Right lung (tissue), 5 donors: ENCODE data around the gene ATXN1. TPM values are rescaled to one million over a fixed set of nuclear protein-coding genes. Genes with fewer than 3 reads are reported as not detected.

Experiments used
- DNase-seq, 2 donors: peaks; one replicate each; pipeline ENCODE4 v3.0.0-alpha.2; 2013
- polyA plus RNA-seq, 5 donors: library from polyadenylated mRNA; unstranded; fragments of 120-200 nt; gene quantifications; one replicate each; pipeline versions ENCODE4 v1.2.1 to v1.2.3, GENCODE V29; 2013; ENCODE audit warnings: inconsistent platforms in 1 of 5, low replicate concordance in 1 of 5; ENCODE audit not compliant: insufficient read length in 5 of 5, insufficient read depth in 1 of 5

ATXN1 gene
- polyA plus RNA-seq, 5 donors: 17.6 to 28.3 (median 25.1) TPM

DNA sequence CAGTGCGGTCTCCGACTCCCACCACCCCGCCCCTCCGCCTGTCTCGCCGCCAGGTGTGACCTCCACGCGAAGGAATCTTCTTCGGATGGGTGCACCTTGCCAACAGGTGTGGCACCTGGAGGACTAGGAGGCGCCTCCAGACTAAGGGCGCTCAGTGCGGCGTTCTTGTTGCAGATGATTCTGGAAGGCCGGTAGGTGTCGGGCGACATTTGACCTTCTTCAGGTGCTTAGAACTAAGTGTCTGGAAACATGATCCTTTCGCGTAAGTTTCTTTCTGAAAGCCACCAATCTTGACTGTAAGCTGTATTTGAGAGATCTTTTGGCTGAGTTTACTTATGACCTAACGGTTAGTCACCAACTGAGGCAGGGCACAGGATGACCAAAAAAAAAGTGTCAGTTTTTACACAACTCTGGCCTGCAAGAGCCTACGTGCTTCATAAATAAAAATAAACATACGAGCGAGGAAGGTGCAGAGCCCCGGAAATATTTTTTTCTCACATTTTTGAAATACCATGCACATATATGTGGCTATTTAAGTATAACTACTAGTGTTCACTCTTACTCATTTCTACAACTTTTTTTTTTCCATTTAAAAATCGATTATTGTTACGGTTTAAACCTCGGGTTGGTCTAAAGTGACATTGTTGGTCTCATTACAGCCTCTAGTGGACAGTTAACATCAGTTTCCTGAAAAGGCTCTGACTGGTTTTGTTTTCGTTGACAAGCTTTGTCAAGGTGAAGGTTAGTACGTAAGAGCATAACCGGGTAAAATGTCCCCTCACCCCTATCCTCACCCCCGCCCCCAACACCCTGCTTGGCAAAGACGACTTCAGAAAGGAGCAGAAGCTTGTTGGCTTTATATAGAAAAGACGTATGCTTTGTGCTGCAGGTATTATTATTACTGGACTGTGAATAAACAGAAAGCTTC lies 1.6 kb upstream of the ATXN1 start:
- peak; percentile 52 to 58 for DNase-seq

DNA sequence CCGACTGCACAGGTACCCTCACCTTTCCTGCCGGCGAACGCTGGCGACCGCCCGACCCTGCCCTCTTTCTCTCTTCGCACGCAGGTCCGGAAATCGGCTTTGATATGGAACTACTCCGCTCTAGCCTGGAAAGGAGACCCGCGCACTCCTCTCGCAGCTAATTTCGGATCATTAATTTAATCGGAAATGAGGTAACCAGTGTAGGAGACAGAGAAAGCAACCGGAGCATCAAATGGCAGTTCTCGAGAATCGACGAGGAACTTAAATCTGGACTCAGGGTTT lies 949 bp upstream of the ATXN1 start:
- DNase-seq: no peak

DNA sequence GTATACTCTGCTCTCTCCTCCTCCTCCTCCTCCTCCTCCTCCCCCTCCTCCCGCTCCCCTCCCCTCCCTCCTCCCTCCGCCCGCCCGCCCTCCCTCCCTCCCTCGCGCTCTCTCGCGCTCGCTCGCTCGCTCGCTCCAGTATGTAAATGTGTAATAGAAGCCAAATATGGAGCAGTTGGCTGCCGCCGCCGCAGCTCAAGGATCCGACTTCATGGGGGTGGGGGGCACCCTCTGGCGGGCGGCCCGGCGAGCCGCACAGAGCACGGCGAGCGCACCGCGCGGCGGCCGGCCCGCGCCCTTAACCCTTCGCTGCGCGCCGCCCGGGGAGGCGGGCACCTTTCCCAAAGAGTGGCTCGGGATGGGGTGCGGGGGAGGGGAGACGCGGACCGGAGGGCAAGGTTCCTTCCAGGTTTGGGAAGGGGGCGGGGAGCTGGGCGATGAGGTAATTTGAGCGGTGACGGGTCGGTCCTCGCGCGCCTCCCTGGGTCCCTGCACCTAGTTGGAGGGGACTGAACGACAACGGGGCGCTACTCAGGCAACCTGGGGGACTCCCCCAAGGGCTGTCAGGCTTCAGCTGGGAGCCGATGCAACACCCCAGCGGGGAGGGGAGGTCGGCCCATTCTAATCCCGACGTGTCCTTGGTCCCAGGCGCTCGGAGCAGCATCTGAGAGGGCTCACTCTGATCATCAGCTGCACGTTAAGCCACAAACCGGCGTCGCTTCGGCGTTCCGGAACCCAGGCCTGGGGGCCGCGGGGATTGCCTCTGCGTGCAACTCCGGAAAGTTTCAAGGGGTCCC lies 409 bp upstream of the ATXN1 start:
- DNase-seq: peak; percentile 89 to 90

DNA sequence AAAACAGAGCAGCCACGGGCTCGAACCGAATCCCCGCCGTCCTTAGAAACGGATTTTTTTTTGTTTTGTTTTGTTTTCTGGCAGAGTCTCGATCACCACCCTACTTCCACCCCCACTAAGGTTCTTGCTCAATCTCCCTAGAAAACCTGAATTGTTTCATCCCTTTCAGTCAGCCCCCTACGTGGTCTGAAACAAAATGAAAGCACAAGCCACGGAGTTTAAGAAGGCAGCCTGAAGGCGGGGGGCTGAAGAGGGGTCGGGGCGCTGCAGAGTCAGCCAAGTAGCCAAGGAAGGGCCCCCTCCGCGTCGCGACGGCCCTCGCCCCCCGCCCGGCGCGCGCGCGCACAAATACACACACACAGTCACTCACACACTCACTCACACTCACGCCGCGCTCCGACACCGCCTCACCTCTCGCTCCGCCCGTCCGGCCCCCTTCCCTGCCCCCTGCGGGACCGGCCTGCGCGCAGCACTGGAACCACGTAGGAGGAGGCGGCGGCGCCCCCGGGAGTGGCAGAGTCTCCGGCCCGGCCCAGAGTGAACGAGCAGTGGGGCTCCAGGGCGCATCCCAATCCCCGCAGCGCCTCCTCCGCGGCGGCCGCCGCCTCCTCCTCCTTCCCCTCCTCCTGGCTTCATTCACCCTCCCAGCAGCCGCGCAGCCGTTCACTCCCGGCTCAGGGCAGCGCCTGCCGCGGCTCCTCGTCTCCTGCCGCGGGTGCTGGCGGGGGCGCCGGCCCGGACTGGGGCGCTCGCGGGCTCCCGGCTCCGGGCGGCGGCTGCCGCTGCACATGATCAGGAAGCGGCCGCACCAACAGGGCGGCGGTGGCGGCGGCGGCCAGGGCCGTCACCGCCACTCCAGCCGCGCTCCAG lies 1.4 kb downstream of the ATXN1 start:
- peak; percentile 87 to 91 for DNase-seq

DNA sequence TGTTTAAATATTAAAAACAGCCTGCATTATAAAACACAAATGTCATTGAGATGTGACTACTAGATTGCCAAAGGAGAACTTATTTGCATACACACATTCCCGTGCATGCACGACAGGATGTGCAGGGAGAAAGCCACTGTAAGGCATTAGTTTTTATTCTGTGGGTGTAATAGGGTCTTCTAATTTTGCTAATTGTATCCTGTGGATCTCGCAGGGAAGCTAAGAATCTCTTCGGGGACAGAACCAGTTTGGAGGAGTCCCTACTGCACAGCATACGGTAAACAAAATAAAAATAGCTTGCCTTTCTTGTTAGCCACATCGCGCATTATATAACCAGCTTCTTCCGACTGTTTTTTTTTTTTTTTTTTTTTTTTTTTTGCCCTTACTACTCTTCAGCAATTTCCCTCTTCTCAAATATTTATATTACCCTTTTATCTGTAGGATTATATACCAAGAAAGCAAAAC lies 2.0 kb downstream of the ATXN1 start:
- DNase-seq: no peak

DNA sequence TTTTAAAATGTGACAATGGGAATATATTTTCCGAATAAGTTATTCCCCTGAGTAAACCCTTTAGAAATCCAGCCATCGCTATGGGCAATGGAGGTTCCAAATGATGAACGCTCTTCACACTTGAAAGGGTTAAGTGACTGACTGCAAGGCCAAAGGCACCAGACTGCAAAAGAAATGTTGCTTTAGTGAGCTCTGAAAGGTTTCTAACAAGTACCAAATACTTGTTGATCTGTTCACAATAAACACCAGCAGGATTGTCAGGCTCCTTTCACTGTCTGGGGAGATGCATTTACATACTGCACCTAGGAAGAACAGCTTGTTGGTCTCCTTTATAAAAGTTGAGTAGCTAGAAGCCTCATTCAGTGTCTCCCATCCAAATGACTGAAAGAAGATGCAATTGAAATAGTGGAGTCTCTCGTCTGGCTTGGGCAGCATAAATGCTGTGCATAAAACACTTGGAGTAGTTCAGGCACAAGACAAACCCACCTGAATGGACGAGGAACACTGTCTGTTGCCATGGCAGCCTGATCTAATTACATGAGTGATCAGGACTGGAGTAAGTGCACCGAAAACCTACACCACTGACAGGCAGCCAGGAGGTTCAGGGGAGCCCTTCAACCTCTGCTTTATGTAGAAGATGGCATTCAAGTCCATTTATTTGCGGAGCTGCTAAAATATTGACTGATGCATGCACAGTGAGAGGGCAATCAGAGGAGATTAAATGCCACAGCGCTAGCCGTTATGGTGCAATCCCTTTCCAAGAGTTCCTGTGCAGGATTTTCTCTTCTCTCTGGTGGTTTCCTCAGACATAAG lies 2.9 kb downstream of the ATXN1 start:
- DNase-seq: no peak

DNA sequence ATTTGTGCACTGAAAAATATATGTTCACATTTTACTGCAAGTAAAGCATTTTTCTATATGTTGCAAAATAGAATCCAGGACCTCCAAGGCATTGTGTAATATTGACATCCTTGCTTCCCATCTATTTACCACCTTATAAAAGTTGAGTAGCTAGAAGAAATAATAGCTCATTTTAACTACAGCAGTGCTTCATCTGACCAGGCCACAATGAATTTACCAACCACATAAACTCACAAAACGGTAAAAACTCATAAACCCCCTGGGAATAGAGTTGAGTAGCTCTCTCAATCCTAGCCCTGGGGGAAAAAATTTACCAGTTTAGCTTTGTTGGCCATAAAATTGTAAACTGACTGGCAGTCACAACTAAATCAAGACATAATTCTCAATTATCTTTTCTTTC lies 3.9 kb downstream of the ATXN1 start:
- DNase-seq: no peak

DNA sequence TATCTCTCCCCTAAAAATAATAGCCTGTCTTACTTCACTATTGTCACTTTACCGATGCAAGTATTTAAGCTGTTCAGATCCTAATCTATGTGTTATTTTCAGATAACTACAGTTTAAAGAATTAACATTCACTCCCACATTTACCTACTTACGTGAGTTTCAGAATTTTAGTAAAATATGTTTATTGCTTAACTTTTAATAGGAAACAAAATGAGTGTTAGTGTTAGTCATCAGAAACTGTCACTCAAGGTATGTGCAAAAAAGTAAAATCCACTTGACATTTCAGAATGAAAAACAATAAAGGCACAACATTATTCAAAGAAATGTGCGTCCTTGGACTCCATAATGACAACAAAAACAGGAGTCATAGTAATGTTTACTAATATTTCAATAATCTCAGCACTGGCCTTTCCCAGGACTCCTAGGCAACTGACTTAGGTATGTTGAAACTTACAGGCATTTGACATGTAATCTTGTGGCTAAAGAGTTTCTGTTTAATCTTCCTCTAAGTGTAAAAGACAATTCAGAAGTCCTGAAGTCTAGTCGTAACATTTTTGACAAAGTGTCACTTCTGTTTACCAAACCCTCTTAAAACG lies 4.5 kb downstream of the ATXN1 start:
- no peak for DNase-seq

DNA sequence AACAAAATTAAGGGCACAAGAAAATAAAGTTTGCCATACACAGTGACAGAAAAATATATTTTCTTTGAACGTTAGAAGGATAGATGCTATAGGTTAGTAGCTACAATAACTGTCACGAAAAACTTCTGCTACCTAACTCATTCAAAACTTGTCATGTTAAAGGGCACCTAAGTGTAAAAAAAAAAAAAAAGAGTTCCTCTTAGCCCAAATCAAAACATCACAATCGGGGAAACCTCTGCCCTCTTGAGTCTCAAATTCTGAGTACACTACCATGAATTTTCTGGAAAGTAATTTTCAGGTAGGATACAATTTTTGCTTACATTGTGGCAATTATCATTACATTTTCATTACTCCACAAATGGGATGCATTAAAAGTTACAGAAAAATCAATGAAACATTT lies 5.7 kb downstream of the ATXN1 start:
- DNase-seq: no peak

DNA sequence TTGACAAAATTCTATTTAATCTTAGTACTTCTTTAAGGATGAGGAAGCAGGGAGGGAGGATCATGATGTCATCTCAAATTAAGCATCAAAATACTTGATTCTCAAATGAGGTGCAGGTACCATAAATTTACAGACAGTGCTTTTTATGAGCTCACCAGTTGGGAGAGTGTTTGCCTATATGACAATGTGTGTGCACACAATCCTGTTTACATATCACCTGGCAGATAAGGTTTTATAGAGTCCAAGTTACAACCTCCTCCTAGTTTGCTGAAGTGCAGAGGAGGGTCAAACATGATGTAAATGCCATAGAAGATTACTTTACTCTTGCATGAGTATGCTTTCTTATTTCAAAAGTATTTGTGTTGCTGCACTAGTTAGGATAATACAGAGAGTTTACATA lies 6.4 kb downstream of the ATXN1 start:
- DNase-seq: no peak

DNA sequence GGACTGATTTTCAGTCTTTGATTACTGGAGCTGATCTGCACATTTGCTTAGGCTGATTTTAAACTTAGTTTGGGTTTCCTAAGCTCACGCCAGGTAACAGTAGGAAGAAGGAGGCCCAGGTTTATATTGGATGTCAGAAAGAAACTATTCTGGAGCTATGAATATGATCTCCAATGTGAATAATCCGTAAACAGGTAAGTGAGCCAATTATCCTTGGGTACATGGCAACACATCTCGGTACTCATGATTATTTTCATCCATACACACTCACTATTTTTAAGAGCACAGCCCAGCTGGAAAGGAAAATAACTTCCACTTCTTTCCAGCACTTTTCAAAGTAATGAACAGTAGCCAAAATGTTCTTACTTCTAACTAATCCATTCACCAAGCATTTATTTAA lies 7.0 kb downstream of the ATXN1 start:
- DNase-seq: no peak

DNA sequence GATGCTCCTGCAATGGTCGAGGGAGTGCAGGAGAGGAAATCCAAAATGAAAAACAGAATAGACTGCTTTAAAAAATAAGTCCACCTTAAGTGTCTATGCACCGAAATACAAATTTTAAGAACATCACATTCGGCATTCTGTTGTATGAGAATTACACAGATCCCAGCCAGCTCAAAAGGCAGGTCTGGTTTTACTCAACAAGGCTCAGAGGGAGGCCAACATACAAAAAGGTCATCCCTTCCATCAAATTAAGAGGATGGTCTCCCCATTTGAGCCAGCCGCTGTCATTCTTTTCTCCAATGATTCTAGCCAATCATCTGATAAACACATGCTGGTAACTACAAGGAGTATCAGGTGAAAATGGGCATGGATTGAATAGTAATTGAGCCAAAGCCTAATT lies 7.9 kb downstream of the ATXN1 start:
- no peak for DNase-seq

DNA sequence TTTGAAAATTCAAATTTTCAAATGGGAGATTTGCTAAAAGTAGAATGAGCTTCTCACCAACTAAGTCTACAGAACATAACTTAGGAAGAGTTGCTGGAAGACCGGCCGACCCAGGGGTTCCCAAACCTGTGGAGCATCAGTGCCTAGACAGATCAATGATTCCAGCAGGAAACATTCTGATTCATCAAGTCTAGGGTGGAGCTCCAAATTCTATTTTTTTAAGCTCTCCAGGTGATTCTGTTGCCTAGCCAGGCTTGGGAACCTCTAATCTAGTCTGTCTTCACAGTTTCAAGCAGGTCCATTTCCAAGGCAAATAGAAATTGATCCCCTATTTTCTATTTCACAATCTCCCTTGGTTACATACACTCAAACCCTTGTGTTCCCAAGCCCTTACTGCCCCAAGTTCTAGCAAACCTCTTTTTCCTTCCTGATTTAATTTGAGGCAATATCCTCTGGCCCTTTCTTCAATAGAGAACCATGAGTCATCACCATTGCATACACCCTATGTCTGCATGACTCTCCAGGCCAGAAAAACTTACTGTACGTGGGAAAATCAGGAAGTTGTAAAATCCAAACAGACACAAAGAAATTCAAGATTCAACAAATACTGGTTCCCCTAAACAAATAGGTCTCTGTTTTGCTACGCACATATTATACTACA lies 8.9 kb downstream of the ATXN1 start:
- DNase-seq: no peak

DNA sequence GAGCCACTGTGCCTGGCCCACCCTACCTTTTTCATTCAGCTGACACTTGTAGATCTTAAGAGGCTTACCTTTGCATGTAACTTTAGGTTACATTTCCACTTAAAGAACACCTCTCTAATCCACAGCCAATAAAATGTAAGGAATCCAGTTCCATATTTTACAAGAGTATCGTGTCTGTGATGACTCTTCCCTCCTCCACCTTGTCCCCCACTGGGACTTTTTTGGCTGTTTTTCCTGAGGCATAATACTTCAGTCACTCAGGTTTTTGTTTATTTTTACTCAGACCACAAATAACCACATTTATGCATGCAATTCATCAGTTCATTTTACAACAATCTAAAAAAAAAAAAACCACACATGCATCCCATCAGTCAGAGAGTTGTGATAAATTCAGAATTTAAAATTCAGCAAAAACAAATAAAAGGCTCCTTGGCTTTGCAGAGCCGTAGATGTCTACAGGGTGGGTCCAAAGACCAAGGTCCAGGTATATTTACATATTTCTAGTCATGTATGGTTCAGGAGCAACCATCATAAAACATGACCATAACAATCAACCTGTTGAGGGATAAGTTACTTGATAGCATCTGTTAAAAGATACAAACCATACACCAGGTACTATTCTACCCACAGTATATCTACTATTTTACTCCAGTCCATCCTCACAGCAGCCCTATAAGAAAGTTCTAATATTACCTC lies 9.9 kb downstream of the ATXN1 start:
- no peak for DNase-seq

DNA sequence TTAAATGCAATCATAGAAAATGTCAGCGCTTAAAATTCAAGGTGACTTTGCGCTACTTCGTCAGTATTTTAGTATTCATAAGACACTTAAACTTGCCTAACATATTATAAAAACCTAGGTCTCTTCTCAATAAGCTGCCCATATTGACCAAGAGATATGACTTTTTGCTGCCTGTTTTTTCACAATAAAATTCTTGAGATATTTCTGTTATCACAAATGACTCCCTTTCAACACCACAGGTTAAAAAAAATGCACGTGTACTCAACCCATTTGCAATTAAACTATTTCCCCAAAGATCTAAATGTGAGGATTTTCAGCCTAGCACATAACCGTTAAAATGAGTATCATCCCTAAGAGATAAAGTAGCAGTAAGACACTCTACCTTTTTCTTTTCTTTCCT lies 10.7 kb downstream of the ATXN1 start:
- DNase-seq: no peak

DNA sequence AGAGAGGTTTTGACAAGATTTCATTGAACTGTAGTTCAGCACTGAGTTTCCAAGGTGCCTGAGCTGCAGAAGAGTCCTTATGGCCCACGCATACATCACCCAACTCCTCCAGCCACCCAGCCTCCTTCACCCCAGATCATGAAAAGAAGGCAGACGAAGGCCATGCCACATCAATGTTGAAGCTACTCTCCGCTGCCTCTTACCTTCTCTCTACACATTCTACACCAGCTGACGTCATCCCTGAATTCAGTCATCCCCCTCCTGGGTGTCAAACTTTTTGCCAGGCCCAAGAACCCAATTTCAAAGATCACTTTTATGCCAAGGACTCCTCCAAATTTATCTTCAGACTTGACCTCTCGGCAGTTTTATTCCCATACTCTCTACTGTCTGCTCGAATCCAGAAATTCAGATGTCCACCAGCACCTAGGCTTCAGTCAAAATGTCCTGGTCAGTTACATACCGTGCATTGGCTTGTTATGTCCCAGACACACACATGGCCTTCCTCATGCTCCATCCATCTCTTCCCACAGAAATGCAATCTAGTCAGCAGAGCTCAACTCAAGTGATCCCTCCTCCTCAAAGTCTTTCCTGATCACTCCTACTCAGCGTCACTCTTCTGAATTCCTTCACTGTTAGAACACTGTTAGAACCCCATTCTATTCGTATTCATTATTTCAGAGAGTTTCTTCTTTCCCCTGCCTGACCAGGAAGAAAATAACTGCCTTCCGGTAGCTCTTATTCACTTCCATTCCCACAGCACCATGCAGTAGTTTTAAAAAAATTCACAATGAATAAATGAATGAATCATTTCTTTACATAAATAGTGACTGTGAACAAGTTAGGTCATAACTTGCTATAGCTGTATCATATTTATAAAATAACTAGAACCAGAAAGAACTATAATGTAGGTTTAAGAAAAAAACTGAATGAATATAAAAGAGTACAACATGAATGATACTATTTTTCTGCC lies 11.5 kb downstream of the ATXN1 start:
- DNase-seq: no peak

DNA sequence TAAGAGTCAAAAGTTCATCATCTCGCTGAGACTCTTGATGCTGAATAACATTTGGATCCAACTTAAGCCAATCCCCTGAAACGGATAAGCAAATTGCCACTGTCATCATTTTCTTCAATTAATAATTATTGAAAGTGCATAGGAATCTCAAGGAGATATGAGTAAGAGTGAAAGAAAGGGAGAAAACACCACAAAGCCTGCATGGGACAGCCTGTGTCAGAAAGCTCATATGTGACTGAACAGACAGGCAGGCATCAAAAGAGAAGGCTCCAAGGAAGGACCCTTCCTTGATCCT lies 13.3 kb downstream of the ATXN1 start:
- DNase-seq: no peak

DNA sequence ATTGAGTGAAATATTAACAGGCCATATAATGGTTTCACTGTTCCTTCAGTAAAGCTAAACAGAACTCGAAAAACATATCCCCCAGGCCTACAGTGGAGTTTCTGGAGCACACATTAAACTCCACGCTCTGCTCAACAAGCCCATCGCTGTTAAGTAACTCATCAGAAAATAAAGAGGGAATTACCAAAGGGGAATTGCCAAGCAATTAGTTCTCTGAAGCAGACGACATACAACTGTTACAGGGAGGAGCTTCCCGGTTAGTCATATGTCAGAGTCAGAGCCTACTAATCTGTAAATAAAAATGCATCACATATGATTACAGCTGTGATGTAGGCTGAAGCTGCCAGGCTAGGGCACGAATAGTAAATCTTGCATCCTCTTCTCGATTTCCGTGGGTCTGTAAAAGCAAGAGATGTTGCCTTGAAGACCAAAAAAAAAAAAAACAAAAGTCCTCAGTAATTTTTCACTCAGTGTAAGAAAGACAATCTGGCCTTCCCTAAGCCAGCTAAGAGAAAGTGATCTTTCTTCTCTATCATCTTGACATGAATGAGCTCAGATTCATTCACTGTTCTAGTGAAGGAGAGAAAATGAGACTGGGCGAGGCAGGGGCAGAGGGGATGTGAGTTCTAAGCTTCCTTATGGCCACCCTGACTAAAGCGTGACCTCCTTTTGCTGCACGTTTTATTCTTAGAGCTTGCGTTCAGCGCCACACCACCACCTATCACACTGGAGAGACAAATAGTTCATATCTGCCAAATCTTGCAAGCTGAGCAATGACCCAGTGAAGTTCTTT lies 13.8 kb downstream of the ATXN1 start:
- DNase-seq: no peak
